Myocyte (in vitro differentiated cells): ENCODE data around the gene KCNQ1. TPM values are rescaled to one million over a fixed set of nuclear protein-coding genes. Genes with fewer than 3 reads are reported as not detected.
"Not testable (repeated sequence)": the region's sequence is repeated elsewhere in the genome, so short reads cannot be mapped to it uniquely, and the experiment has no call there.

Experiments used
- DNase-seq: peaks from one replicate; pipeline ENCODE4 v3.0.0-alpha.2; 2012; ENCODE audit warnings: low read depth
- total RNA-seq: library from RNA; depleted of rRNA; stranded (reverse); fragments of >200 nt; gene quantifications from 2 replicates; pipeline ENCODE4 v1.2.3, GENCODE V29; 2014

The KCNQ1 gene
- total RNA-seq, 1 donor from 2014 or later, result 0.32 TPM

DNA sequence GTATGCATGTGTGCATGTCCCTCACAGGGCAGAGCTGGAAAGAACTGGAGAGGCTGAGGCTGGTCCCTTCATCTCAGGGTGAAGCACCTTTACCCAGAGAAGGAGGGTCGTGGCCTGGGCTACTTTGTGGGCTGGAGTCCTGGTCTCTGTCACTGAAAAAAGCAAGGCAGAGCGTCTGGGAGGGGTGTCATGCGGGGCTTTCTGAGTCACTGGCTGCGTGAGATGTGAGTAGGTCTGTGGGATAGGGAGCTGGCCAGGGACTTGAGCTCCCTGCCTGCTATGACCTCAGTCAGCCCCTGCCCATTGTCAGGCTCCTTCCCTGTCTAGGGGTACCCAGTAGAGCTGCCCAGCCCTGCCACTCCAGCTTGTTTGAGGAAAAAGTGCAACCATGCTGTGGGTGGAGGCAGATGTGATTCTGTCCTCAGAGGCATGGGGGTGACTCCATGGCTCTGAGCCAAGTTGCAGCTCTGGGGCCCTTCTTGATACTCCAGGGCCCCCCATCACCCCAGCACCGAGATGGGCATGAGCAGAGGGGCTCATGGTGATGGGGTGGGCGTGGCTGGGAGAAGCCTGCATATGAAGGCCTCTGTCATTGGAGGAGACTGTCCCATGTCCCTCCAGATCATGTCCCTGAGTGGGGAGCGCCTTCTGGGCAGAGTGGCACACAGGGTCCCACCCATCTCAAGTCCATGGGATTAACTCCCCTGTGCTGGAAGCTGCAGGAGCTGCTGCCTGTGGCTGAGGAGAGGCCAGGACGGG is 27.8 kb downstream of the KCNQ1 start:
- DNase-seq, result no peak

- DNase-seq, result no peak
Observed at GRCh38 chr11:2473361-2474058, 28.7 kb downstream of the KCNQ1 start.

GRCh38 chr11:2474059-2474901 is 29.5 kb downstream of the KCNQ1 start:
- peak; percentile 65 for DNase-seq

DNA sequence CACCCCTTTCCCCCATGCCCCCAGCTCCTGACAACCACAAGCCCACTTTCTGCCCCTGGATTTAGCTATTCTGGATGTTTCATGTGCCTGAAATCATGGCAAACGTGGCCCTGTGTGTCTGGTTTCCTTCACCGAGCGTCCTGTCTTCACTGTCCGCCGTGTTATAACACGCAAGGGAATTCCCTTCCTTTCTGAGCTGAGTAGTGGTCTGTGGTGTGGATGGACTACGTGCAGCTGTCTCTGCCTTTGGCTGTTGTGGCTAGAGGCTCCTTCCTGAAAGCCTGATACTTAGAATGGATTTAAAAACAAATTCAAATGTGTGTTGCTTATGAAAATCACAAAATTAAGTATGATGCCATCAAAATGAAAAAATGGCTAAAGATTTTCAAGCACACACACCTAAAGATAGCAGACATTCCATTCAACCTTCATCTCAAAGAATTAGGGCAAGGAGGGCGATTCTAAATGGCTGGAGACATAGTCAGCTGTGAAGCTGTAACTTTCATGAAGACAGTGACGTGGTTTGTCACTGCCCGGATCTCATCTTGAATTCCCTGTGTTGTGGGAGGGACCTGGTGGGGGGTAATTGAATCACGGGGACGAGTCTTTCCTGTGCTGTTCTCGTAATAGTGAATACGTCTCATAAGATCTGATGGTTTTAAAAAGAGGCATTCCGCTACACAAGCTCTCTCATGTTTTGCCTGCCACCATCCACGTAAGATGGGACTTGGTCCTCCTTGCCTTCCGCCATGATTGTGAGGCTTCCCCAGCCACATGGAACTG is 30.5 kb downstream of the KCNQ1 start:
- peak; percentile 82 for DNase-seq

DNA sequence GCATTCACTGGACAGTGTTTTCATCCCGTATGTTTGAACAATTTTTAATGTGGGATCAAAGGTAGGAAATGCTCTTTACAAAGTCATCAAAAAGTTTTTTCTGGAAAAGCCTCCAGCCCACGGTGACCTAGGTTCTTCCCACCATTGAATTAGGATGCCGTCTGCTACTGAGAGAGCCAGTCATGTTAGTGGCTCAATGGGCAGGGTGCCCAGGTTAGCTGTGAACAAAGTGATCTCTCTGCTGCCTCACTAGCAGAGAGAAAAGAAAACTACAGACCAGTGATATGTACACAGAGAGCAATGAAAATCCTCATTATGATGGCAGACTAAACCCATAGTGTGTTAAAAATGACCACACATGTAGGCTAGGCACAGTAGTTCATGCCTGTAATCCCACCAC is 32.4 kb downstream of the KCNQ1 start:
- peak; percentile 6 for DNase-seq

DNA sequence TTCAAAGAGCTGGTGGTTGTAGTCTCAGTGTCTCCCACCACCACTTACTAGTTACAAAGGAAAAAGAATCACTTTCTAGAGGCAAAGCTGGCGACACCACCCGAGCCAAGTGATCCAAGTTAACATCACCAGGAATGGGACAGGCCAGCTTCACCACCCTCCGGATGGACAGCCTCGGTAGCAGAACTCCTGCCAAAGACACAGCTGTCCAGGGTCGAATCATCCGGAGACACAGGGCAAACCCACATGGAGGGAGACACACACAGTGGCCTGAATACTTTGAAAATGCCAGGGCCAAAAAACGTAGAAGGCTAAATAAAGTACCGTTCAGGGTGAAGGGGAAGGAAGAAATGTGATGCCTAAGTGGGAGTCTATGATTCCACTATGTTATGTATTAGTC is 33.1 kb downstream of the KCNQ1 start:
- DNase-seq, result peak; percentile 82

GRCh38 chr11:2480067-2480873 is 35.5 kb downstream of the KCNQ1 start:
- not testable (repeated sequence) for DNase-seq

- DNase-seq, result peak; percentile 5
Observed at GRCh38 chr11:2480874-2481220, 36.0 kb downstream of the KCNQ1 start.

DNA sequence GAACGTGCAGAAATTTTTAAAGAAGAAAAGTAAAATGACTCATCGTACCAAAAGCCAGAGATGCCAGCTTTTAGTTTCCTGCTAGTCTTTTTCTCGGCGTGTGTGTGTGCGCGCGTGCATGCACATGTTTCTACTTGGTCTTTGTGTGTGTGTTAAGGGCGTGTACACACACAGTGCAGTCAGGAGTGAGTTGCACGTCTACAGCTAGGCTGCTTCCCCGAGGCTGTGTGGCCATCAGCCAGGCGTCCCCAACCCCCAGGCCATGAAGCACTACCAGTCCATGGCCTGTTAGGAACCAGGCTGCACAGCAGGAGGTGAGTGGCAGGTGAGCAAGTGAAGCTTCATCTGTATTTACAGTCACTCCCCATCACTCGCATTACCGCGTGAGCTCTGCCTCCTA is 36.4 kb downstream of the KCNQ1 start:
- DNase-seq, result no peak

GRCh38 chr11:2482204-2482603 is 37.4 kb downstream of the KCNQ1 start:
- DNase-seq, result no peak

DNA sequence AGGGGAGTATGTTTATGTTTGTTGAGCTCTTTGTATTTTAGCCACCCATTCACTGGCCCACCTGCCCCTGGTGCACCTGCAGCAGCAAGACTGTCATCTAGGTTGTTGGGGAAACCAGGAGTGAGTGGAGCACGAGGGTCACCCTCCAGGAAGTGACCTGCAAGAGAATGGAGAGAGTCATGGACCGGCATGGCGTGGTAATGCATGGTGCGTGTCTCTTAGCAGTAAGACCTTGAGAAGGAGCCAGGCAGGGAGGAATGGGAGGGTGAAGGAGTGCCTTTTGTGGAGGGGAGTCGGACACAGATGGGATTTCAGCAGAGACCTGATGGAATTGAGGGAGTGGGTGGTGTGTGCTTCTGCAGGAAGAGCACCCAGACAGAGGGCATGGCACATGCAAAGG is 37.9 kb downstream of the KCNQ1 start:
- no peak for DNase-seq

- no peak for DNase-seq
Observed at GRCh38 chr11:2483426-2483825, 38.6 kb downstream of the KCNQ1 start.

- DNase-seq, result no peak
Observed at GRCh38 chr11:2484576-2485125, 39.8 kb downstream of the KCNQ1 start.

- no peak for DNase-seq
Observed at GRCh38 chr11:2488004-2488403, 43.2 kb downstream of the KCNQ1 start.

DNA sequence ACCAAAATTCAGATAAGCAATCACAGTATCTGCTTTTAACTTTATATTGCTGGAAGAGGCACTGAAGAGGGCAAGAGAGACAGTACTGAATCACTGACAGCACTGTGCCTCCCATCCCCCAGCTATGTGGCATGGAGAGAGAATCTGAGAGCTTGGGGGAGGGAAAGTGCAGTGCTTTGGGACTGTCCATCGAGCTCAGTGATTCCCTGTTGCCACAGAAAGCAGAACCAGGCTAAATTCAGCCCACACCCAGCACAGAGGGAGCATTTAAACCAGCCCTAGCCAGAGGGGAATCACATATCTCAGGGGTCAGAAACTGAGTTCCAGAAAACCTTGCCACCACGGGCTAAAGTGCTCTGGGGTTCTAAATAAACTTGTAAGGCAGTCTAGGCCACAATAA is 44.3 kb downstream of the KCNQ1 start:
- DNase-seq, result no peak

DNA sequence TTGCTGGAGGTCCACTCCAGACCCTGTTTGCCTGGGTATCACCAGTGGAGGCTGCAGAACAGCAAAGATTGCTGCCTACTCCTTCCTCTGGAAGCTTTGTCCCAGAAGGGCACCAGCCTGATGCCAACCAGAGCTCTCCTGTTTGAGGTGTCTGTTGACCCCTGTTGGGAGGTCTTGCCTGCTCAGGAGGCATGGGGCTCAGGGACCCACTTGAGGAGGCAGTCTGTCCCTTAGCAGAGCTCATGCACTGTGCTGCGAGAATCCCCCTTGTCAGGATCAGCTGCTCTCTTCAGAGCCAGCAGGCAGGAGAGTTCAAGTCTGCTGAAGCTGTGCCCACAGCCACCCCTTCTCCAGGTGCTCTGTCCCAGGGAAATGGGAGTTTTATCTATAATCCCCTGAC is 53.1 kb downstream of the KCNQ1 start:
- DNase-seq, result not testable (repeated sequence)

GRCh38 chr11:2498750-2499149 is 53.9 kb downstream of the KCNQ1 start:
- DNase-seq, result no peak

GRCh38 chr11:2507212-2507901 is 62.5 kb downstream of the KCNQ1 start:
- DNase-seq, result no peak

DNA sequence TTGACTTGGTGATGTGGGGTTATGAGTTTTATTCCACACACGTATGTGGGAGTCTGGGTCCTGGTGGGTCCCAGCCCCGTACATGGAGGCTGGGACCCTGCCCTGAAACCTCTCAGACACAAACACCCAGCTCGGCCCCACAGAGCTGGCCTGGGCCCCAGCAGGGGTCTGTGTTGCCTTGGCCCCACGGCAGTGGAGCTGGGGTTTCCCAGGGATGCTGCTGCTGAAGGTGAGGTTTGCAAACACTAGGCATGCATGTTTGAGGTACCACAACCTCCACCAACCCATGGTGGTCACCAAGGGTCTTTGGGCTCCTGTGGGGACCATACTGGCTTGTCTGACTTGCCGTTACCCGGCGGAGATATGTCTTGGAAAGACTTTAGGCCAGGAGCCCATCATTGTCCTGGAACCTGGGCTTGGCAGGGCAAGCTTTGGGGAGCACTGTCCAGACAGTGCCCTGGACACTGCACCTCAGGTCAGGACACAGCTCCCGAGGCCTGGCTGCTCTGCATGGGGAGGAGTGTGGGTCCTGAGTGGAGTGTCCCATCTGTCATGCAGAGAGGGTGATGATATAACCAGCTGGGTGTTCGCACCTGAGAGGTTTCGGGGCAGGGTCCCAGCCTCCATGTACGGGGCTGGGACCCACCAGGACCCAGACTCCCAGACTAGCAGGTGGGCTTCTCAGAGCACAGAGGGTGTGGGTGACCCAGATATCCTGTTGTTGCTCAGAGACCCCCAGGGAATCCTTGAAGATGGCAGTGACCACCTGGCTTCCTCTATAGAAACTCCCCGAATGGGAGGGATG is 63.3 kb downstream of the KCNQ1 start:
- no peak for DNase-seq
